ENCODE measurements around the gene HEXIM1.

The HEXIM1 gene

GRCh38 chr17:45148183-45149036 lies at the start of gene HEXIM1:
Gene HEXIM1 (plus strand): TSS chr17:45148475. CDS start chr17:45149191, 716 bp downstream.
- peaks cover 15 to 44% of the 10 kb centered on the region in 2 donors for H3K4me1 ChIP-seq (ENCODE audit: control insufficient read depth in 1 of 2, insufficient read depth in 2 of 2, low read length in 2 of 2)
- no peaks in the 10 kb centered on the region for H3K9me3 ChIP-seq (ENCODE audit: control insufficient read depth in 1 of 2, low read length in 2 of 2)
- H3K4me3 ChIP-seq (ENCODE audit: low read depth in 1 of 2, low read length in 2 of 2) = peak within 1 kb of the TSS; percentile 83 to 93
- H3K27ac ChIP-seq (ENCODE audit: low read length) = peak within 1 kb of the TSS; percentile 100
- H3K27me3 ChIP-seq (ENCODE audit: low read depth, low read length) = no peaks in the 10 kb centered on the region
- H3K36me3 ChIP-seq (ENCODE audit: control insufficient read depth in 1 of 2, insufficient read depth in 2 of 2, low read length in 2 of 2) = peaks cover 0 to 4% of the 10 kb centered on the region in 2 donors

GRCh38 chr17:45098869-45099616 lies 49.2 kb upstream of the HEXIM1 start:
- Histone ChIP-seq H3K9me3 (ENCODE audit: control insufficient read depth in 1 of 2, low read length in 2 of 2) (no peaks in the 10 kb centered on the region), H3K27ac (ENCODE audit: low read length) (no peak overlapping the region), H3K36me3 (ENCODE audit: control insufficient read depth in 1 of 2, insufficient read depth in 2 of 2, low read length in 2 of 2) (peaks cover 59 to 68% of the 10 kb centered on the region in 2 donors), H3K4me3 (ENCODE audit: low read depth in 1 of 2, low read length in 2 of 2) (no peak overlapping the region), H3K27me3 (ENCODE audit: low read depth, low read length) (no peaks in the 10 kb centered on the region), H3K4me1 (ENCODE audit: control insufficient read depth in 1 of 2, insufficient read depth in 2 of 2, low read length in 2 of 2) (peaks cover 5 to 15% of the 10 kb centered on the region in 2 donors)

- H3K4me1 ChIP-seq (ENCODE audit: control insufficient read depth in 1 of 2, insufficient read depth in 2 of 2, low read length in 2 of 2) = peaks cover 5 to 14% of the 10 kb centered on the region in 2 donors
- H3K27ac ChIP-seq (ENCODE audit: low read length) = no peak overlapping the region
- peaks cover 73 to 76% of the 10 kb centered on the region in 2 donors for H3K36me3 ChIP-seq (ENCODE audit: control insufficient read depth in 1 of 2, insufficient read depth in 2 of 2, low read length in 2 of 2)
- no peaks in the 10 kb centered on the region for H3K9me3 ChIP-seq (ENCODE audit: control insufficient read depth in 1 of 2, low read length in 2 of 2)
- H3K4me3 ChIP-seq (ENCODE audit: low read depth in 1 of 2, low read length in 2 of 2) = no peak overlapping the region
- no peaks in the 10 kb centered on the region for H3K27me3 ChIP-seq (ENCODE audit: low read depth, low read length)
These were observed 46.8 kb upstream of the HEXIM1 start for GRCh38 chr17:45101546-45101882.

GRCh38 chr17:45101883-45102811 lies 46.1 kb upstream of the HEXIM1 start:
- Histone ChIP-seq H3K36me3 (ENCODE audit: control insufficient read depth in 1 of 2, insufficient read depth in 2 of 2, low read length in 2 of 2) (peaks cover 73 to 76% of the 10 kb centered on the region in 2 donors), H3K9me3 (ENCODE audit: control insufficient read depth in 1 of 2, low read length in 2 of 2) (no peaks in the 10 kb centered on the region), H3K4me1 (ENCODE audit: control insufficient read depth in 1 of 2, insufficient read depth in 2 of 2, low read length in 2 of 2) (peaks cover 5 to 14% of the 10 kb centered on the region in 2 donors), H3K27ac (ENCODE audit: low read length) (no peak overlapping the region), H3K27me3 (ENCODE audit: low read depth, low read length) (no peaks in the 10 kb centered on the region), H3K4me3 (ENCODE audit: low read depth in 1 of 2, low read length in 2 of 2) (no peak overlapping the region)

GRCh38 chr17:45102856-45103255 lies 45.4 kb upstream of the HEXIM1 start:
- Histone ChIP-seq H3K36me3 (ENCODE audit: control insufficient read depth in 1 of 2, insufficient read depth in 2 of 2, low read length in 2 of 2) (peaks cover 71 to 76% of the 10 kb centered on the region in 2 donors), H3K27me3 (ENCODE audit: low read depth, low read length) (no peaks in the 10 kb centered on the region), H3K9me3 (ENCODE audit: control insufficient read depth in 1 of 2, low read length in 2 of 2) (no peaks in the 10 kb centered on the region), H3K4me1 (ENCODE audit: control insufficient read depth in 1 of 2, insufficient read depth in 2 of 2, low read length in 2 of 2) (peaks cover 5 to 16% of the 10 kb centered on the region in 2 donors), H3K27ac (ENCODE audit: low read length) (no peak overlapping the region), H3K4me3 (ENCODE audit: low read depth in 1 of 2, low read length in 2 of 2) (no peak overlapping the region)

GRCh38 chr17:45103269-45103795 lies 44.9 kb upstream of the HEXIM1 start:
- H3K27me3 ChIP-seq (ENCODE audit: low read depth, low read length) = no peaks in the 10 kb centered on the region
- H3K4me3 ChIP-seq (ENCODE audit: low read depth in 1 of 2, low read length in 2 of 2) = no peak overlapping the region
- peaks cover 4 to 16% of the 10 kb centered on the region in 2 donors for H3K4me1 ChIP-seq (ENCODE audit: control insufficient read depth in 1 of 2, insufficient read depth in 2 of 2, low read length in 2 of 2)
- no peaks in the 10 kb centered on the region for H3K9me3 ChIP-seq (ENCODE audit: control insufficient read depth in 1 of 2, low read length in 2 of 2)
- no peak overlapping the region for H3K27ac ChIP-seq (ENCODE audit: low read length)
- peaks cover 66 to 76% of the 10 kb centered on the region in 2 donors for H3K36me3 ChIP-seq (ENCODE audit: control insufficient read depth in 1 of 2, insufficient read depth in 2 of 2, low read length in 2 of 2)

GRCh38 chr17:45104029-45104428 lies 44.2 kb upstream of the HEXIM1 start:
- no peaks in the 10 kb centered on the region for H3K9me3 ChIP-seq (ENCODE audit: control insufficient read depth in 1 of 2, low read length in 2 of 2)
- no peak overlapping the region for H3K4me3 ChIP-seq (ENCODE audit: low read depth in 1 of 2, low read length in 2 of 2)
- no peak overlapping the region for H3K27ac ChIP-seq (ENCODE audit: low read length)
- no peaks in the 10 kb centered on the region for H3K27me3 ChIP-seq (ENCODE audit: low read depth, low read length)
- H3K36me3 ChIP-seq (ENCODE audit: control insufficient read depth in 1 of 2, insufficient read depth in 2 of 2, low read length in 2 of 2) = peaks cover 64 to 77% of the 10 kb centered on the region in 2 donors
- H3K4me1 ChIP-seq (ENCODE audit: control insufficient read depth in 1 of 2, insufficient read depth in 2 of 2, low read length in 2 of 2) = peaks cover 0 to 9% of the 10 kb centered on the region in 2 donors

GRCh38 chr17:45104497-45104896 lies 43.8 kb upstream of the HEXIM1 start:
- Histone ChIP-seq H3K27me3 (ENCODE audit: low read depth, low read length) (no peaks in the 10 kb centered on the region), H3K4me1 (ENCODE audit: control insufficient read depth in 1 of 2, insufficient read depth in 2 of 2, low read length in 2 of 2) (peaks cover 0 to 6% of the 10 kb centered on the region in 2 donors), H3K4me3 (ENCODE audit: low read depth in 1 of 2, low read length in 2 of 2) (no peak overlapping the region), H3K9me3 (ENCODE audit: control insufficient read depth in 1 of 2, low read length in 2 of 2) (no peaks in the 10 kb centered on the region), H3K27ac (ENCODE audit: low read length) (no peak overlapping the region), H3K36me3 (ENCODE audit: control insufficient read depth in 1 of 2, insufficient read depth in 2 of 2, low read length in 2 of 2) (peaks cover 59 to 76% of the 10 kb centered on the region in 2 donors)

GRCh38 chr17:45104907-45105624 lies 43.2 kb upstream of the HEXIM1 start:
- Histone ChIP-seq H3K27ac (ENCODE audit: low read length) (no peak overlapping the region), H3K27me3 (ENCODE audit: low read depth, low read length) (no peaks in the 10 kb centered on the region), H3K4me1 (ENCODE audit: control insufficient read depth in 1 of 2, insufficient read depth in 2 of 2, low read length in 2 of 2) (peaks cover 0 to 6% of the 10 kb centered on the region in 2 donors), H3K4me3 (ENCODE audit: low read depth in 1 of 2, low read length in 2 of 2) (no peak overlapping the region), H3K9me3 (ENCODE audit: control insufficient read depth in 1 of 2, low read length in 2 of 2) (no peaks in the 10 kb centered on the region), H3K36me3 (ENCODE audit: control insufficient read depth in 1 of 2, insufficient read depth in 2 of 2, low read length in 2 of 2) (peaks cover 56 to 71% of the 10 kb centered on the region in 2 donors)

GRCh38 chr17:45106096-45106495 lies 42.2 kb upstream of the HEXIM1 start:
- Histone ChIP-seq H3K27me3 (ENCODE audit: low read depth, low read length) (no peaks in the 10 kb centered on the region), H3K36me3 (ENCODE audit: control insufficient read depth in 1 of 2, insufficient read depth in 2 of 2, low read length in 2 of 2) (peaks cover 56 to 71% of the 10 kb centered on the region in 2 donors), H3K27ac (ENCODE audit: low read length) (no peak overlapping the region), H3K4me3 (ENCODE audit: low read depth in 1 of 2, low read length in 2 of 2) (no peak overlapping the region), H3K4me1 (ENCODE audit: control insufficient read depth in 1 of 2, insufficient read depth in 2 of 2, low read length in 2 of 2) (peaks cover 0 to 9% of the 10 kb centered on the region in 2 donors), H3K9me3 (ENCODE audit: control insufficient read depth in 1 of 2, low read length in 2 of 2) (no peaks in the 10 kb centered on the region)

Data from muscle layer of duodenum (tissue), 2 donors.